GM15510 (cell line): ENCODE data around the gene CMTM8.

ENCODE experiments used
- POLR2A ChIP-seq: IDR thresholded peaks from 3 replicates; pipeline ENCODE4 v1.6.1; 2011; ENCODE audit warnings: borderline replicate concordance; ENCODE audit not compliant: insufficient read length; ENCODE audit errors: extremely low read depth

The CMTM8 gene

GRCh38 chr3:32410367-32411246 is 172.1 kb downstream of the CMTM8 start:
- no peak for TF ChIP-seq POLR2A

GRCh38 chr3:32411442-32411841 is 173.0 kb downstream of the CMTM8 start:
- TF ChIP-seq POLR2A = no peak

- TF ChIP-seq POLR2A = no peak
Measured at GRCh38 chr3:32412887-32413286, 174.4 kb downstream of the CMTM8 start.

DNA sequence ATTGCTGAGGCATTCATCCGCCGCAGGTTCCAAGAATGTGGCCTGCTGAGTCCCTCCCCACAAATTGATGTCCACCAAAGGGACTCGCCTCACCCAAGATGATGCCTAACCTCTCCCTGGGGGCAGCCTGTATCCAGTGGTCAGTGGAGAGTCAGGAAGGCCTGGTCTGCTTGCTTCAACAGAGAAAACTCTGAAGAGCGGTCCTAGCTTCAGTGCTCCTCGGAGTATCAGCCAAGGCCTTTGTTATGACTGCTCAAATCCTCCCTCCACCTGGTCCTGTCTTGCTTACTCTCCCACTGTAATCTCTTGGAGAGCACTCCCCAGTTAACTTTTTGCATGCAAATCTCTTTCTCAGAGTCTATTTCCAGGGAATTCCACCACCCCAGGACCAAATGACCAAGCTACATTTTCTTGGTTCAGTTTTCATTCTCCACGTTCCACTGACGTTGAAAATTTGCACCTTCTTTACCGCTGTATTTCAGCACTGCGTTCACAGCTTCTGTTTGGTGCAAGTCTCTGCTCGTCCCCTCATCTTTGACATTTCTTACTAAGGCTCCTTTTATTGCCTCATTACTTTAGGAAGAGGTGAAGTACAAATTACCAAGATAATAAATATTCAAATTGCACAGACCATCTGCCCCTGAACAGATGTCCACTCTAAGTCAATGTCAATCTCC is 175.5 kb downstream of the CMTM8 start:
- no peak for TF ChIP-seq POLR2A

DNA sequence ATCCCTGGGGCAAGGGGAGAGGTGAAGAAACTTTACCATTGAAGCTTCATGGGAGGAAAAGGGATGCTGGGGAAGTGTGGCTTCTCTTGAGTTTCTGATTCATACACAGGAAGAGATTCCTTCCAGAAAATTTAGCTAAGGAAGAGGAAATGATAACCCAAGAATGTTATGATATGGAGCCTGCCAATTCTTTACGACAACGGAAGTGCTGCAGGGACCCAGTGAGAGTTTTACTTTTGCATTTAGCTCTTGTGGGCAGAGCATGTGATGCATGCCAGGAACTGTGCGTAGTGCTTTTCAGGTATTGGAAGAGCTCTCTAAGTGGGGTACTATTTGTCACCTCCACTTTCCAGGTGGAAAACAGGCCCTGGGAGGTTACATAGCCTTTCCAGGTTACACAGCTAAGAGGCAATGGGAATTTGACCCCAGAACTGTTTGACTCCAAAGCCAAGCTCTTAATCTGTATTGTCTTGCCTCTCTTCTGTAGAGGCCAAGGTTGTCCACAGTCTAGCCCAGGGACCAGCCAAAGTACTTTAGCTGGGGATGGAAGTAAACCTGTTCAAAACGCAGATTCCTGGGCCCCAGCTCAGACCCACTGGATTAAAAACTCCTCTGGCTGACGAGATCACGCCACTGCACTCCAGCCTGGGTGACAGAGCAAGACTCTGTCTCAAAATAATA is 176.2 kb downstream of the CMTM8 start:
- no peak for TF ChIP-seq POLR2A

GRCh38 chr3:32419742-32420125 is 181.3 kb downstream of the CMTM8 start:
- no peak for TF ChIP-seq POLR2A
